HG02610 (cell line): ENCODE data around the gene DGKH.

Experiments
- ATAC-seq: cut with Tn5 transposase; IDR thresholded peaks from one replicate; pipeline ENCODE4 v1.9.1; 2021; ENCODE audit warnings: mild to moderate bottlenecking, moderate library complexity; ENCODE audit not compliant: unreplicated experiment

DGKH gene

DNA sequence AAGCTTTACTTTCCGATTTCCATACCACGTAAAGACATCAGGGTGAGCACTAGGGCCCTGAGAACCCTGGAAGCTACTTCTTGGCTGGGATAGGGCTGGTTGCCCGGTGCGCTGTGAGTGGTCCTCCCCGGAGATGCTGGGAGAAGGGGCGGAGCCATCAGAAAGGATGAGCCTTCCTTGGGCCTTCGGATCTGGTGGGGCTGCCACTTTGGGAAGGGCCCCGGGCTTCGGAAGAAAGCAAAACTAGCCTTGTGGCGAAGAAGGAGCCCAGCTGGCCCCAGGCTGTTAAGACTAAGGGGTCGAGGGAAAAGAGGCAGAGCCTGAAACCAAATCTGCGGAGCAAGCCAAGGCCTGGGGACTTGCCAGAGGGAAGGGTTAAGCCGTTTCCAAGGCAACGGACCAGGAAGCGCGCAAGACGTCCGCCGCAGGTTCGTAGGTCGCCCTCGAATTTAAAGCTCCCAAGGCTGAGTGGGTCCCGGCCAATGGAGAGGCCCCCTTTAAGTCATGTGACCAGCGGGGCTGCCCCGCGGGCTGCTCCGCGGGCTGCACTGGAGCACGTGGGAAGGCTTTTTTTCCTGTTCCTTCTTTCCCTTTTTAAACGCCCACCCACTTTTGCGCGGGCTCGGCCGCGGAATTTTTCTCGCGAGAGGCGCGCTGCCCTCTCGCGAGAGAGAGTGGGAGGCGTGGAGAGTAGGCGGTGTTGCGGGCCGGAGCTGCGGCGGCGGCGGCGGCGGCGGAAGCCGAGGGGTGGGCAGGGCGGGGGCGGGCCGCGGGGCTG lies 223.1 kb downstream of the DGKH start:
- ATAC-seq, result peak; percentile 85

DNA sequence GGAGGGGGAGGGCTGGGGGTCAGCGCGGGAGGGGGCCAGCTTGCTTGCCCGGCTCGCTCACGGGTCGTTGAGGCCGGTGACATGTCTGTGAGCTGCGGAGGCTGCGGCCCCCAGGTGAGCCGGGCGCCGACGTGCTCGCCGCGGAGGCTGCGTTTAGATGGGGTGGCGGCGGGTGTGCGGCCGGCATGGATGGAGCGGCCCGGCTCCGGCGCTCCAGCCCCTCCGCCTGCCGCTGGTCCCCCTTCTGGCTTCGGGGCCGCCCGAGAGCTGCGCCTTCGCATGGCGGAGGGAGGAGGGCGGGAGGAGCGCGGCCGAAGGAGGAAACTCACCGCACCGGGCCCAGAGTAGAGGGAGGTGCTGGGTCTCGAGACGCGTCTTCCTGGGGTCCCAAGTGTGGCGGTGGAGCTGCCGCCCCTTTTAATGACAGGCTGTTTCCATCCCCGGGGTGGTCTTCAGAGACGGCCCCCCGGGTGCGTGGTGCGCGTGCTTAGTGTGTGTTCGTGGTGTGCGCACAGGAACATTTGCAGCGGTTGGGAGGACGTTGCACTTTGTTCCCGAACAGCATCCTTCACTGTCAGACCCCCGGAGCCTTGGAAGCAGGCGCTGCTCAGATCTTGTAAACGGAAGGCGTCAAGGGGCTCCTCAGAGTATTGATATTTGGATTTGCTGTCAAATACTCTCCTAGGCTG lies 223.8 kb downstream of the DGKH start, which contains the start of gene AKAP11:
Gene AKAP11, plus strand, starts transcription at position 38 of the 689 bp plus-strand sequence. CDS start 14,197 bp downstream, outside the sequence.
- ATAC-seq, result peak; percentile 19

DNA sequence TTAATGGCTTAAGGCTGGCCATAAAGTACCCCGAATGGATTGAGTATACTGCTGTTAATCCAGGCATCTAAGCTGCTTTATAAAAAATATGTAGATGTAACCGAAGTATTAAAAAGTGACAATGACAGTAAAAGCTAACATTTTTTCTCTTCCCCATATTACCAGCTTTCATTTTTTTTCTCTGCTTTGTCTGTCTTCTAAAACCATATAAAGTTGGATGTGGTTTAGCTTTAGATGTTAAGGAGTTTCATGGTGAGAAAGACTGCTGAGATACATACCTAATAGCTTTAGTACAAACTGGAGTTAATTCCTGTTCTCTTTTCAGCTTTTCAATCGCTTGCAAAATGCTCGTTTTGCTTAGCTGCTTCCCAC lies 224.3 kb downstream of the DGKH start:
- ATAC-seq, result no peak

GRCh38 chr13:42274386-42275097 lies 226.1 kb downstream of the DGKH start:
- ATAC-seq, result no peak

GRCh38 chr13:42275098-42275471 lies 226.6 kb downstream of the DGKH start:
- peak; percentile 25 for ATAC-seq

- no peak for ATAC-seq
Observed at GRCh38 chr13:42275506-42275905, 227.1 kb downstream of the DGKH start.

DNA sequence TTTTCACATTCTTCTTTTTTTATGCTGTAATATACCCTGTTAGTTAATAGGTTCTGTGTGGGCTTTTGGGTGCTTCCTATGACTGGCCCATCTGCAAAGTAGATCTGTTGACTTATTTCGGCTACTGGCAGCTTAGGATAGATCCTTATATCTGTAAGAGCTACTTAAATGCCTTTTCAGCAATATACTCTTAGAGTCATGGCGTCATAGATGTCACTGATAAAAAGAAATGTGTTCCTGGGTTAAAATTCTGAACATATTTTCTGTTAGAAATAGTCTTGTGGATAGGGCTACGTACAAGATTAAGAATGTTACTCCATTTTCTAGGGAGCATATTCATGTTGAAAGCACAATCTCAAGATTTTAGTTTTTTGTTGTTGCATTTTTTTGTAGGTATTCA lies 228.2 kb downstream of the DGKH start:
- ATAC-seq, result no peak

GRCh38 chr13:42277618-42278276 lies 229.3 kb downstream of the DGKH start:
- ATAC-seq, result no peak

DNA sequence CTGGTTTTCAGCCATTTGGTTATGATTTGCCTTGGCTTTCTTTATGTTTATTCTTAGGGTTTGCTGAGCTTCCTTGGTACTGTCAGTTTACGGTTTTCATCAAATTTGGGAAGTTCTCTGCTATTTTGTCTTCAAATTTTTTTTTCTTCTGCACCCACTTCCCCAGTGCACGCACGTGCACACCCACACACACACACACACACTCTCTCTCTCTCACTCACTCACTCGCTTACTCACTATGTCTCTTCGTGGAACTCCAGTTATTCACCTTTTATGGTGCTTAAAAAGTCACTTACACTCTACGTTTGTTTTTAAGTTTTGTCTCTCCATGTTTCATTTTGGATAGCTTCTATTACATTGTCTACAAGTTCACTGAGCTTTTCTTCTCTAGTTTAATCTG lies 230.6 kb downstream of the DGKH start:
- ATAC-seq, result no peak

DNA sequence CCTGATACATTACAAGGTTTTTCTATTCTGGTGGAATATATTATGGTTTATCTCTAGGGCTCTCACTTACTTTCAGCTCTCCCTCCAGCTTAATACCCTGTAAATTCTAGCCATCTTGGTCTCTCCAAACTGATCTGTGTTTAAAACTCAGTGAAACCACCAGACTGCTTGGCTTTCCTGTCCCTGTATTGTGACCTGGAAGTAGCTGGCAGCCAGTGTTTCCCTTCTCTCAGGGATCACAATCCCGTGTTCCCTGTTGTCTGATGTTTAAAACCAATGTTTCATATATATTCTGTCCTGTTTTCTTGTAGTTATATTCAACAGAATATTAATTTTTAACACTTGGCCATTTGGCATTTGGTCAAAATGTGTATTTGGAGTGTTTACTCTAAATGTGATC lies 231.5 kb downstream of the DGKH start:
- no peak for ATAC-seq

DNA sequence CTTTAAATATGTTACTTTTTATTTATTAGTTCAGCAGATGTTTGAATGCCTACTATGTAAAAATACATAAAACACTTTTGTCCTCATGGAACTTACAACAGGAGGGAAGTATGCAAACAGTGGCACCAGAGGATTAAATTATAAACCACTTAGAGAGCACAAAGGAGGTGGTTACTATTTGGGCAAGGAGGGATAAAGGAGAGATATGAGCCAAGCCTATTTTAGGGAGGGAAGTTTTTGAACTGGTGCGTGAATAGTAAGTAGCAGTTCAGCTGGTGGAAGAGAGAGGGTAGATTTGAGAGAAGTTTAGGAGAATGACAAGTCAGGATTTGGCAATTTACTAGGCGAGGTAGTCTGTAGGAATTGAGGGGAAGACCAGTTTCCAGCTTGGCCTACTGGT lies 232.1 kb downstream of the DGKH start:
- ATAC-seq, result no peak

DNA sequence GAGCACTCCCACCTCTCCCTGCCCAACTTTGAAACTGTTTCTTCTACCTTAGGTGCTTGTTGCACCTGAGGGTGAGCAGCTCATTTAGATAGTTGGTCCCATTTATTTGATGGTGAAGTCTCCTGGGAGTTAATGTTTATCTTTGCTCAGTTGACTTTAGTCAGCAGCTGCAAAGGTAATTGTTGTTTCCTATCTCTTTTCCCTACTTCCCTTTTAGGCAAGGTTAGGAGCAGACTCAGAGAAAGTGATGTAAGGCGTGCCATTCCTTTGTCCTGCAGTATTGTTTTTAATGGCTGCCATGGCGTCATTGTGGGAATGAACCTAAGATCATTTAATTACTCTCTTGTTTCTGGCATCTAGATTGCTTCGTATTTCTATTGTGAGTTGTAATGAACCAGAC lies 235.1 kb downstream of the DGKH start:
- no peak for ATAC-seq

GRCh38 chr13:42284068-42284467 lies 235.6 kb downstream of the DGKH start:
- ATAC-seq, result no peak
